Upper lobe of left lung (tissue), 6 donors: ENCODE measurements around the gene RAPGEF1. TPM values are rescaled to one million over a fixed set of nuclear protein-coding genes. Genes with fewer than 3 reads are reported as not detected.

ENCODE experiments used
- ATAC-seq, 2 donors: fragments of 200-7000 bp; cut with Tn5 transposase; one replicate each; pipeline ENCODE4 v1.9.1; 2022; ENCODE audit warnings: mild to moderate bottlenecking in 2 of 2, moderate library complexity in 2 of 2; ENCODE audit not compliant: low FRiP score in 2 of 2
- DNase-seq, 2 donors: peaks; one replicate each; pipeline ENCODE4 v3.0.0-alpha.2; 2019 to 2020
- H3K27ac ChIP-seq, 4 donors: fragments of 200-600 bp; sonication (generic); one replicate each; pipeline ENCODE4 v1.5.1; 2016 to 2019
- H3K27me3 ChIP-seq, 4 donors: fragments of 200-600 bp; sonication (generic); one replicate each; pipeline ENCODE4 v1.5.1; 2017 to 2019
- H3K36me3 ChIP-seq, 4 donors: fragments of 200-600 bp; sonication (generic); one replicate each; pipeline ENCODE4 v1.5.1; 2016 to 2019
- H3K4me1 ChIP-seq, 4 donors: fragments of 200-600 bp; sonication (generic); one replicate each; pipeline ENCODE4 v1.5.1; 2018 to 2019
- H3K4me3 ChIP-seq, 4 donors: fragments of 200-600 bp; sonication (generic); one replicate each; pipeline ENCODE4 v1.5.1; 2017 to 2019; ENCODE audit warnings: mild to moderate bottlenecking in 2 of 4, moderate library complexity in 1 of 4
- H3K9me3 ChIP-seq, 4 donors: fragments of 200-600 bp; sonication (generic); one replicate each; pipeline ENCODE4 v1.5.1; 2018 to 2019
- EP300 ChIP-seq, 4 donors: sonication (generic); formaldehyde crosslinking; IDR thresholded peaks; one replicate each; pipeline ENCODE4 v1.5.1; 2017; ENCODE audit warnings: antibody characterized with exemption in 4 of 4, control low read depth in 2 of 4
- POLR2A ChIP-seq, 4 donors: fragments of 450-650 bp; IDR thresholded peaks; one replicate each; pipeline ENCODE4 v1.5.1; 2016 to 2017; ENCODE audit warnings: antibody characterized with exemption in 4 of 4, mild to moderate bottlenecking in 2 of 4
- POLR2AphosphoS5 ChIP-seq, 2 donors: sonication (generic); formaldehyde crosslinking; IDR thresholded peaks; one replicate each; pipeline ENCODE4 v1.5.1; 2017; ENCODE audit warnings: antibody characterized with exemption in 2 of 2
- WGBS, 2 donors: methylation state at CpG; one replicate each; pipeline ENCODE4 v1.1.5; 2017 to 2018; 5-methylcytosine and 5-hydroxymethylcytosine counted together
- total RNA-seq, 6 donors: library from RNA; depleted of rRNA in 4 of 6; stranded (reverse); fragments of >200 nt in 4 of 6; gene quantifications; one replicate each; pipeline versions ENCODE4 v1.1.0 to v1.2.1, GENCODE V29; 2016 to 2021
- TF ChIP-seq, protein P1 (sequence below), 6 experiments: fragments of 450-650 bp in 4 of 6; fragments of 200-600 bp in 2 of 6; sonication (generic) in 2 of 6; IDR thresholded peaks; one replicate each; pipeline ENCODE4 v1.5.1; 2016 to 2019; ENCODE audit warnings: antibody characterized with exemption in 6 of 6
- donor health status: DM: no; HTN: no; CAD: no; lungs with moderate emphysema.
- donor health status: DM: no; HTN: yes; CAD: no; lungs with severe emphysema.

RAPGEF1 gene
- total RNA-seq, 6 donors from 2014 or later = 82.8 to 161 (median 96.8) TPM

DNA sequence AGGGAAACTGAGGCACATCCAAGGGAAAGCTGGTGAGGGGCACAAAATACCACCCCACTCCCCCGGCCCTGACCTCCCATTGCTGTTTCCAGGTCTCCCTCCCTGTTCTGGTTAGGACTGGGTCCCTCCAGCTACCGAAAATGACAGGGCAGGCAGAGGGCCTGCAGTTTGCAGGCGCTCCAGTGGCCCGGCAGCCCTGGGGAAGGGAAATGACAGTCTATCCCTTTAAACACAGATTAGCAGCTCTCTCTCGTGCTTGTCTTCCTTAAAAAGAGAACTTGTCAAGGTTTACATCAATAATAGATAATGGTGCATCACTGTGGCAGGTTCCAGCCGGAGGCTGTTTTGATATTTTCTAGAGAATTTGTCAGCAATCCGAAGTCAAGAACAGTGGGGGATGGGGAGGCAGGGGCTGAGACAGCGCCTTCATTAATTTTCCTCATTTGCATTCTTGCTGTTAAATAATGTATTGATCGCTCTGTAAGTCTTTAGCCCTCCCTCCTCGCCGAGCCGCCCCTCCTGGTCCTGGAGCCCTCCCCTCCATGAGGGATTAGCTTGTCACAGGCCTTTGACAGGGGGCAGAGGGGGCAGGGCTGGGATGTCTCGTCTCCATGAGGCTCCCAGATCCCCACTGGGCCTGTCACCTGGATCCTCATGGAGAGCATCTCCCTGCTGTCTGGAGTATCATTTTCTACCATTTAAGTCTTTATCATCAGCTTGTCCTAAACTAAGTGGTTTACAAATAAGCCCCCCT is 45.0 kb upstream of the RAPGEF1 start:
- H3K36me3 ChIP-seq = no peaks in the 10 kb centered on the region
- no peak overlapping the region for H3K27ac ChIP-seq
- DNase-seq (no peak), ATAC-seq (no peak)
- TF ChIP-seq POLR2A (IDR thresholded peaks at IDR 0.05) (no peak), EP300 (IDR thresholded peaks at IDR 0.05) (no peak), POLR2AphosphoS5 (IDR thresholded peaks at IDR 0.05) (no peak)
- TF ChIP-seq, protein P1, sequence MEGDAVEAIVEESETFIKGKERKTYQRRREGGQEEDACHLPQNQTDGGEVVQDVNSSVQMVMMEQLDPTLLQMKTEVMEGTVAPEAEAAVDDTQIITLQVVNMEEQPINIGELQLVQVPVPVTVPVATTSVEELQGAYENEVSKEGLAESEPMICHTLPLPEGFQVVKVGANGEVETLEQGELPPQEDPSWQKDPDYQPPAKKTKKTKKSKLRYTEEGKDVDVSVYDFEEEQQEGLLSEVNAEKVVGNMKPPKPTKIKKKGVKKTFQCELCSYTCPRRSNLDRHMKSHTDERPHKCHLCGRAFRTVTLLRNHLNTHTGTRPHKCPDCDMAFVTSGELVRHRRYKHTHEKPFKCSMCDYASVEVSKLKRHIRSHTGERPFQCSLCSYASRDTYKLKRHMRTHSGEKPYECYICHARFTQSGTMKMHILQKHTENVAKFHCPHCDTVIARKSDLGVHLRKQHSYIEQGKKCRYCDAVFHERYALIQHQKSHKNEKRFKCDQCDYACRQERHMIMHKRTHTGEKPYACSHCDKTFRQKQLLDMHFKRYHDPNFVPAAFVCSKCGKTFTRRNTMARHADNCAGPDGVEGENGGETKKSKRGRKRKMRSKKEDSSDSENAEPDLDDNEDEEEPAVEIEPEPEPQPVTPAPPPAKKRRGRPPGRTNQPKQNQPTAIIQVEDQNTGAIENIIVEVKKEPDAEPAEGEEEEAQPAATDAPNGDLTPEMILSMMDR (IDR thresholded peaks at IDR 0.05) = no peak
- WGBS, 2 donors = 58 to 59% methylated on average over 11 of the region's 13 CpGs
- peaks cover 0 to 1% (median 0%) of the 10 kb centered on the region in 4 donors for H3K9me3 ChIP-seq
- H3K4me3 ChIP-seq = no peak overlapping the region
- H3K4me1 ChIP-seq = no peaks in the 10 kb centered on the region
- H3K27me3 ChIP-seq = no peaks in the 10 kb centered on the region

DNA sequence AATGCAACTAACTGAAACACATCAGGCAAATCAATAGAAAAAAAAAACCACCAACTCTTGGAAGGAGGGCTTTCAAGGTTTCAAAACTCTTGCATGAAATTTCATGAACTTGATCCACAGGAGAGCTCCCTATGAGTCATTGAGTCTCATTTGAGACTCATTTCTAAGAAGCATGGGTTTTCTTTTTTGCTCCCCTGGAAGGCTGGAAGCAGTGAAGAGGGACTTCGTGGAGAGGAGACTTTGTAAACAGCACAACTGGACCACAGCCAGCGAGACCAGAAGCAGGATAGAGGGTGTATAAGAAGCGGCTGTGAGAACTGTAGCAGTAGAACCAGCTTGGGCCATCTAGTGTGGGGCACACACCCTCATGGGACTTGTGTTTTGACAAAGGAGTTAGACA is 41.2 kb upstream of the RAPGEF1 start:
- Histone ChIP-seq H3K27me3 (no peaks in the 10 kb centered on the region), H3K4me1 (no peaks in the 10 kb centered on the region), H3K4me3 (no peak overlapping the region), H3K27ac (no peak overlapping the region), H3K9me3 (no peaks in the 10 kb centered on the region), H3K36me3 (no peaks in the 10 kb centered on the region)
- no peak for TF ChIP-seq POLR2AphosphoS5 (IDR thresholded peaks at IDR 0.05)
- TF ChIP-seq, protein P1 (IDR thresholded peaks at IDR 0.05) = no peak
- no peak for TF ChIP-seq EP300 (IDR thresholded peaks at IDR 0.05)
- no peak for TF ChIP-seq POLR2A (IDR thresholded peaks at IDR 0.05)
- WGBS, 2 donors = 48 to 67% methylated on average over 3 of the region's 3 CpGs
- no peak for DNase-seq
- no peak for ATAC-seq

DNA sequence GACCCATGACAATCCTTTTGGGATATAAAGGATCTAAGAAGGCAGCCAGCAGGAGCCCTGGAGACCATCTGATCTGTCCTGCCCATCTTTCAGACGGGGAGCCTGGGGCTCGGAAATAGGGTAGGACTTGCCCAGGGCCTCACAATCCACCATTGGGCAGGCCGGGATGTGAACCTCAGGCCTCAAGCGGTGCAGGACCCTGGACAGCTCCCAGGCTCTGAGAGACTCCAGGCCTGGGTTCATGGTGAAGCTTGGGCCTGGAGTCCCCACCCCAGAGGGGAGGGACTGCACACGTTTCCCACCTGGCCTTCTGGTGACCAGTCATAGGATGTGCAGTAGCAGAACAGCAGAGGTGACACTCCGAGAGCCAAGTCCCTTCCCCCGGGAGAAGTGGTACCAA is 36.6 kb upstream of the RAPGEF1 start:
- WGBS, 2 donors = 0 to 4% methylated on average over 4 to 6 of the region's 7 CpGs
- no peak for DNase-seq
- H3K36me3 ChIP-seq = no peaks in the 10 kb centered on the region

DNA sequence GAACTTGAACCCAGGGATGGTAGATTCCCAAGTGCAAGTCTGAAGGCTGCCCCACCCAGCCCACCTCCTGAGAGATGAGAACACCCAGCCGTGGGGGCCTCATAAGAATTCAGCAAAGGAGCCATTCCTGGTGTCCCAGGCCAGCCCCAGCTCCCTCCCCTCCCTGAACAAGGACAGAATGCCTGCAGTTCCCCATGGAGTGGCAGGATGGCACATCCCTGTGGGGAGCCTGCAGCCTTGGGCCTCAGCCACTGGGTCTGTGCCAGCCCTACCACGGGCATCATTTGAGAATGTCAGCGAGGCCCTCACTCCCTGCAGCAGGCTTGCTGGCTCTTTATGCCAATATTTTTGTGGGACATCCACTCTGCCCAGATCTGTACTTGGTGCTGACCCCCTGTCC is 36.2 kb upstream of the RAPGEF1 start:
- TF ChIP-seq, protein P1 (IDR thresholded peaks at IDR 0.05) = no peak
- TF ChIP-seq POLR2AphosphoS5 (IDR thresholded peaks at IDR 0.05) = no peak
- no peak for TF ChIP-seq EP300 (IDR thresholded peaks at IDR 0.05)
- TF ChIP-seq POLR2A (IDR thresholded peaks at IDR 0.05) = no peak
- Histone ChIP-seq H3K36me3 (no peaks in the 10 kb centered on the region), H3K4me1 (no peaks in the 10 kb centered on the region), H3K27me3 (no peaks in the 10 kb centered on the region), H3K4me3 (no peak overlapping the region), H3K9me3 (no peaks in the 10 kb centered on the region), H3K27ac (no peak overlapping the region)
- ATAC-seq = no peak
- DNase-seq = no peak
- WGBS, 2 donors = 42% methylated on average over 3 of the region's 3 CpGs; no CpG with 5 or more reads in 1 of the 2 donors

More for the DNA sequence above, 36.6 kb upstream of the RAPGEF1 start:
- TF ChIP-seq, protein P1 (IDR thresholded peaks at IDR 0.05) = no peak
- no peak for TF ChIP-seq POLR2AphosphoS5 (IDR thresholded peaks at IDR 0.05)
- TF ChIP-seq EP300 (IDR thresholded peaks at IDR 0.05) = no peak
- no peaks in the 10 kb centered on the region for H3K4me1 ChIP-seq
- no peak overlapping the region for H3K27ac ChIP-seq
- no peaks in the 10 kb centered on the region for H3K9me3 ChIP-seq
- H3K4me3 ChIP-seq = no peak overlapping the region
- H3K27me3 ChIP-seq = no peaks in the 10 kb centered on the region
- ATAC-seq = no peak

DNA sequence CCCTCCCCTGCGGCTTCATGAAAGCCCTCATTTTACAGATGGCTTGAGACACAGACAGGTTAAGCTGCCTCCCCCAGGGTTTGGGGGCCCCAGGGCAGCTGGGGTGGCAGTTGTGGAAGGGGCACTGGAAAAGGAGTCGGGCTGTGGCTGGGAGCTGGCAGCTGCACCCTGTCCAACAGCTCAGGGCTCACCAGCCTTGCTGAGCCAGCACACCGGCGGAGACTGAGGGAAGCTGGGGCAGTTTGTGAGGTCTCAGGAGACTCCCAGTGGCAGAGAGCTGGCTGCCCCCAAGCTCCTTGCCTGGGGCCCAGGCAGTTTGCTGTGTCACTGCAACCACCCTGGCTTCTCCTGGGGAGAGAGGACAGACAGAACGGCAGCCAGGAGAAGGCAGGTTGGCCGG is 34.8 kb upstream of the RAPGEF1 start:
- no peak overlapping the region for H3K4me3 ChIP-seq
- WGBS, 2 donors = 88 to 90% methylated on average over 5 to 6 of the region's 6 CpGs
- no peaks in the 10 kb centered on the region for H3K4me1 ChIP-seq
- no peak overlapping the region for H3K27ac ChIP-seq
- no peak for ATAC-seq
- no peak for DNase-seq
- H3K27me3 ChIP-seq = no peaks in the 10 kb centered on the region
- H3K9me3 ChIP-seq = no peaks in the 10 kb centered on the region
- no peaks in the 10 kb centered on the region for H3K36me3 ChIP-seq
- no peak for TF ChIP-seq EP300 (IDR thresholded peaks at IDR 0.05)
- no peak for TF ChIP-seq POLR2AphosphoS5 (IDR thresholded peaks at IDR 0.05)
- TF ChIP-seq, protein P1 (IDR thresholded peaks at IDR 0.05) = no peak
- TF ChIP-seq POLR2A (IDR thresholded peaks at IDR 0.05) = no peak
